Endothelial cell (in vitro differentiated cells): ENCODE data around the gene PCDHB4. TPM values are rescaled to one million over a fixed set of nuclear protein-coding genes. Genes with fewer than 3 reads are reported as not detected.
"Not testable (repeated sequence)": the region's sequence is repeated elsewhere in the genome, so short reads cannot be mapped to it uniquely, and the experiment has no call there.

Experiments
- DNase-seq: peaks from one replicate; pipeline ENCODE4 v3.0.0; 2021; ENCODE audit warnings: low spot score
- H3K27ac Mint-ChIP-seq: one replicate; pipeline ENCODE4 v1.8.0; 2021; ENCODE audit warnings: mixed read lengths, inconsistent platforms; ENCODE audit not compliant: unreplicated experiment
- H3K27me3 Mint-ChIP-seq: one replicate; pipeline ENCODE4 v1.8.0; 2021; ENCODE audit warnings: mild to moderate bottlenecking, moderate library complexity, mixed read lengths, inconsistent platforms; ENCODE audit not compliant: unreplicated experiment
- H3K36me3 Mint-ChIP-seq: one replicate; pipeline ENCODE4 v1.8.0; 2021; ENCODE audit warnings: mild to moderate bottlenecking, low read depth, mixed read lengths, inconsistent platforms; ENCODE audit not compliant: unreplicated experiment
- H3K4me1 Mint-ChIP-seq: one replicate; pipeline ENCODE4 v1.8.0; 2021; ENCODE audit warnings: mild to moderate bottlenecking, mixed read lengths, inconsistent platforms; ENCODE audit not compliant: unreplicated experiment
- H3K4me3 Mint-ChIP-seq: one replicate; pipeline ENCODE4 v1.8.0; 2021; ENCODE audit warnings: mild to moderate bottlenecking, mixed read lengths, inconsistent platforms; ENCODE audit not compliant: unreplicated experiment
- H3K9me3 Mint-ChIP-seq: one replicate; pipeline ENCODE4 v1.8.0; 2021; ENCODE audit warnings: mixed read lengths, inconsistent platforms; ENCODE audit not compliant: unreplicated experiment
- CTCF ChIP-seq: fragments of 200-600 bp; sonication (generic); IDR thresholded peaks from one replicate; pipeline ENCODE4 v1.5.0; 2021; ENCODE audit warnings: antibody characterized with exemption; ENCODE audit not compliant: unreplicated experiment
- total RNA-seq: library from RNA; stranded (reverse); fragmentation: NEBNext Ultra II Directional; extraction: Animal tissue kit (Norgen Biotek cat#: 25700); gene quantifications from one replicate; pipeline ENCODE4 v1.2.1, GENCODE V29; 2021; ENCODE audit not compliant: unreplicated experiment

The PCDHB4 gene
- total RNA-seq, 1 donor from 2014 or later: 2.3 TPM

- Mint-ChIP-seq H3K36me3 (peaks cover 16% of the 10 kb centered on the region), H3K27me3 (no peaks in the 10 kb centered on the region), H3K4me1 (no peaks in the 10 kb centered on the region), H3K4me3 (peak overlapping the region; percentile 57), H3K9me3 (no peaks in the 10 kb centered on the region), H3K27ac (no peak overlapping the region)
- no peak for DNase-seq
- TF ChIP-seq CTCF: no peak
Observed at GRCh38 chr5:141150993-141151325, 29.3 kb downstream of the PCDHB4 start.

- not testable (repeated sequence) for H3K27ac Mint-ChIP-seq, H3K4me3 Mint-ChIP-seq, H3K27me3 Mint-ChIP-seq, H3K9me3 Mint-ChIP-seq, DNase-seq, H3K4me1 Mint-ChIP-seq
- H3K36me3 Mint-ChIP-seq: peaks cover 21% of the 10 kb centered on the region
Observed at GRCh38 chr5:141151632-141152031, 30.0 kb downstream of the PCDHB4 start.

GRCh38 chr5:141152096-141152495 is 30.5 kb downstream of the PCDHB4 start:
- peaks cover 25% of the 10 kb centered on the region for H3K36me3 Mint-ChIP-seq

GRCh38 chr5:141155540-141156374 is 34.1 kb downstream of the PCDHB4 start:
- Mint-ChIP-seq H3K27me3 (no peaks in the 10 kb centered on the region), H3K9me3 (no peaks in the 10 kb centered on the region), H3K36me3 (peaks cover 21% of the 10 kb centered on the region), H3K4me1 (no peaks in the 10 kb centered on the region), H3K4me3 (no peak overlapping the region), H3K27ac (no peak overlapping the region)
- TF ChIP-seq CTCF: peak; percentile 79
- peak; percentile 44 for DNase-seq

More at GRCh38 chr5:141152096-141152495, 30.5 kb downstream of the PCDHB4 start:
- peak overlapping the region; percentile 71 for H3K4me3 Mint-ChIP-seq
- H3K27me3 Mint-ChIP-seq, H3K9me3 Mint-ChIP-seq, H3K27ac Mint-ChIP-seq, DNase-seq, H3K4me1 Mint-ChIP-seq: not testable (repeated sequence)

GRCh38 chr5:141157356-141157755 is 35.7 kb downstream of the PCDHB4 start:
- H3K4me3 Mint-ChIP-seq, H3K27ac Mint-ChIP-seq, DNase-seq, H3K9me3 Mint-ChIP-seq, H3K27me3 Mint-ChIP-seq, H3K4me1 Mint-ChIP-seq: not testable (repeated sequence)
- peaks cover 11% of the 10 kb centered on the region for H3K36me3 Mint-ChIP-seq

- H3K4me3 Mint-ChIP-seq, DNase-seq, H3K27me3 Mint-ChIP-seq, H3K4me1 Mint-ChIP-seq, H3K27ac Mint-ChIP-seq, H3K9me3 Mint-ChIP-seq: not testable (repeated sequence)
- H3K36me3 Mint-ChIP-seq: peaks cover 11% of the 10 kb centered on the region
Observed at GRCh38 chr5:141157901-141158300, 36.3 kb downstream of the PCDHB4 start.
